ENCODE data around the gene CHI3L2. TPM values are rescaled to one million over a fixed set of nuclear protein-coding genes. Genes with fewer than 3 reads are reported as not detected.
A peak's percentile ranks its signal among the peaks of the same experiment; 100 is the strongest.

CHI3L2 gene
- total RNA-seq, 1 experiment from 2014 or later, result not detected

- H3K36me3 ChIP-seq (ENCODE audit: low read depth), result peaks cover 61% of the 10 kb centered on the region
- H3K27me3 ChIP-seq (ENCODE audit: insufficient read depth, low read depth), result no peaks in the 10 kb centered on the region
- no peaks in the 10 kb centered on the region for H3K79me2 ChIP-seq (ENCODE audit: low read depth)
- H3F3A ChIP-seq (ENCODE audit: insufficient read depth, low read depth), result peaks cover 12% of the 10 kb centered on the region
- no peak overlapping the region for H3K27ac ChIP-seq
- POLR2A ChIA-PET (ENCODE audit: unreplicated experiment), result no interaction called here
- no peak overlapping the region for H3K4me3 ChIP-seq
- BruUV-seq (replicated peaks), result no TSS peak
- no peak overlapping the region for H2AFZ ChIP-seq
- DNase-seq, result no peak
- intact Hi-C loops (cut with micrococcal nuclease; ENCODE audit: unreplicated experiment), result no loop called here
- H4K20me1 ChIP-seq (ENCODE audit: insufficient read depth), result no peaks in the 10 kb centered on the region
- H3K9me3 ChIP-seq (ENCODE audit: insufficient read depth, low read depth), result no peaks in the 10 kb centered on the region
- no peaks in the 10 kb centered on the region for H3K9me2 ChIP-seq (ENCODE audit: insufficient read depth)
- TF ChIP-seq CTCF (conservative IDR thresholded peaks at IDR 0.05), result no peak
- TF ChIP-seq EZH2 (IDR thresholded peaks at IDR 0.05; ENCODE audit: low read depth), result no peak
- no peaks in the 10 kb centered on the region for H3K4me1 ChIP-seq (replicated peaks; ENCODE audit: insufficient read depth)
- H3K4me2 ChIP-seq, result no peak overlapping the region
- CTCF ChIA-PET, result no interaction called here
Observed at GRCh38 chr1:111183308-111184069, 44.0 kb upstream of the CHI3L2 start.

- intact Hi-C loops (cut with micrococcal nuclease; ENCODE audit: unreplicated experiment), result no loop called here
- Histone ChIP-seq H3F3A (ENCODE audit: insufficient read depth, low read depth) (peaks cover 12% of the 10 kb centered on the region), H3K4me3 (no peak overlapping the region), H3K79me2 (ENCODE audit: low read depth) (no peaks in the 10 kb centered on the region), H3K27me3 (ENCODE audit: insufficient read depth, low read depth) (no peaks in the 10 kb centered on the region), H2AFZ (no peak overlapping the region), H3K27ac (no peak overlapping the region), H3K9me2 (ENCODE audit: insufficient read depth) (no peaks in the 10 kb centered on the region), H3K36me3 (ENCODE audit: low read depth) (peaks cover 58% of the 10 kb centered on the region), H3K4me2 (no peak overlapping the region), H3K4me1 (replicated peaks; ENCODE audit: insufficient read depth) (no peaks in the 10 kb centered on the region), H3K9me3 (ENCODE audit: insufficient read depth, low read depth) (peaks cover 3% of the 10 kb centered on the region; the same call in 1 of the 2 replicates), H4K20me1 (ENCODE audit: insufficient read depth) (no peaks in the 10 kb centered on the region)
- no TSS peak for BruUV-seq (replicated peaks)
- no peak for TF ChIP-seq CTCF (conservative IDR thresholded peaks at IDR 0.05)
- TF ChIP-seq EZH2 (IDR thresholded peaks at IDR 0.05; ENCODE audit: low read depth), result no peak
- POLR2A ChIA-PET (ENCODE audit: unreplicated experiment), result no interaction called here
- CTCF ChIA-PET, result no interaction called here
- DNase-seq, result no peak
Observed at GRCh38 chr1:111184663-111185062, 42.9 kb upstream of the CHI3L2 start.

- peaks cover 31% of the 10 kb centered on the region; the same call in 1 of the 2 replicates for H3K36me3 ChIP-seq (ENCODE audit: low read depth)
- intact Hi-C loops (cut with micrococcal nuclease; ENCODE audit: unreplicated experiment), result no loop called here
- no peak overlapping the region for H3K4me3 ChIP-seq
- ChIA-PET POLR2A (ENCODE audit: unreplicated experiment) (no interaction called here), CTCF (no interaction called here)
- no TSS peak for BruUV-seq (replicated peaks)
- H3K27me3 ChIP-seq (ENCODE audit: insufficient read depth, low read depth), result no peaks in the 10 kb centered on the region
- no peak overlapping the region for H2AFZ ChIP-seq
- TF ChIP-seq CTCF (conservative IDR thresholded peaks at IDR 0.05), result no peak
- TF ChIP-seq EZH2 (IDR thresholded peaks at IDR 0.05; ENCODE audit: low read depth), result no peak
- H3K9me2 ChIP-seq (ENCODE audit: insufficient read depth), result no peaks in the 10 kb centered on the region
- peaks cover 3% of the 10 kb centered on the region; the same call in 1 of the 2 replicates for H3K9me3 ChIP-seq (ENCODE audit: insufficient read depth, low read depth)
- DNase-seq, result peak in 1 of 2 experiments; percentile 76
- H3K4me2 ChIP-seq, result peak overlapping the region; percentile 20
- H4K20me1 ChIP-seq (ENCODE audit: insufficient read depth), result no peaks in the 10 kb centered on the region
- peak overlapping the region; percentile 43 for H3K27ac ChIP-seq
- peaks cover 13% of the 10 kb centered on the region for H3F3A ChIP-seq (ENCODE audit: insufficient read depth, low read depth)
- peaks cover 48% of the 10 kb centered on the region for H3K4me1 ChIP-seq (replicated peaks; ENCODE audit: insufficient read depth)
- no peaks in the 10 kb centered on the region for H3K79me2 ChIP-seq (ENCODE audit: low read depth)
Observed at GRCh38 chr1:111190931-111191451, 36.5 kb upstream of the CHI3L2 start.

Data from PC-9 (cell line).